Suprapubic skin (tissue), 4 donors: ENCODE results near the gene FAM200C. TPM values are rescaled to one million over a fixed set of nuclear protein-coding genes. Genes with fewer than 3 reads are reported as not detected.
A peak's percentile ranks its signal among the peaks of the same experiment; 100 is the strongest.

Experiments
- DNase-seq, 2 donors: peaks; one replicate each; pipeline ENCODE4 v3.0.0-alpha.2; 2019; ENCODE audit warnings: low spot score in 2 of 2
- H3K27ac ChIP-seq: fragments of 200-600 bp; sonication (generic); one replicate; pipeline ENCODE4 v1.5.1; 2019
- H3K27me3 ChIP-seq: fragments of 200-600 bp; sonication (generic); one replicate; pipeline ENCODE4 v1.5.1; 2019
- H3K36me3 ChIP-seq: fragments of 200-600 bp; sonication (generic); one replicate; pipeline ENCODE4 v1.5.1; 2019
- H3K4me1 ChIP-seq: fragments of 200-600 bp; sonication (generic); one replicate; pipeline ENCODE4 v1.5.1; 2019
- H3K4me3 ChIP-seq: fragments of 200-600 bp; sonication (generic); one replicate; pipeline ENCODE4 v1.5.1; 2019; ENCODE audit warnings: mild to moderate bottlenecking
- H3K9me3 ChIP-seq: fragments of 200-600 bp; sonication (generic); one replicate; pipeline ENCODE4 v1.5.1; 2019
- CTCF ChIP-seq, 2 donors: fragments of 200-600 bp in 1 of 2; fragments of 450-650 bp in 1 of 2; sonication (generic) in 1 of 2; IDR thresholded peaks; one replicate each; pipeline ENCODE4 v1.5.1; 2016 to 2019; ENCODE audit warnings: antibody characterized with exemption in 2 of 2, mild to moderate bottlenecking in 1 of 2, moderate library complexity in 1 of 2
- EP300 ChIP-seq: sonication (generic); formaldehyde crosslinking; IDR thresholded peaks from one replicate; pipeline ENCODE4 v1.6.1; 2017; ENCODE audit warnings: antibody characterized with exemption
- POLR2A ChIP-seq, 2 donors: fragments of 450-650 bp; IDR thresholded peaks; one replicate each; pipeline ENCODE4 v1.6.1; 2017; ENCODE audit warnings: antibody characterized with exemption in 2 of 2, mild to moderate bottlenecking in 2 of 2, moderate library complexity in 2 of 2
- POLR2AphosphoS5 ChIP-seq, 3 donors: sonication (generic); formaldehyde crosslinking; IDR thresholded peaks; one replicate each; pipeline ENCODE4 v1.6.1; 2017; ENCODE audit warnings: antibody characterized with exemption in 3 of 3
- WGBS: methylation state at CpG from one replicate; pipeline ENCODE4 v1.1.5; 2018; 5-methylcytosine and 5-hydroxymethylcytosine counted together
- total RNA-seq, 4 donors: library from RNA; depleted of rRNA; stranded (reverse); fragments of >200 nt; gene quantifications; one replicate each; pipeline ENCODE4 v1.1.0, GENCODE V29; 2016

FAM200C gene
- total RNA-seq, 4 donors from 2014 or later: 0.57 to 3.9 (median 1.2) TPM

- WGBS: 39% methylated on average over 11 of the region's 11 CpGs
These were observed 19.8 kb upstream of the FAM200C start for GRCh38 chr5:160419458-160420330.

GRCh38 chr5:160418561-160419457, 19.0 kb upstream of the FAM200C start, which contains the start of gene SLU7:
Gene SLU7, minus strand, starts transcription at chr5:160419081. Its CDS starts 3,787 bp downstream, at chr5:160415294.
- DNase-seq: peak; percentile 97
- no peaks in the 10 kb centered on the region for H3K27me3 ChIP-seq
- no peaks in the 10 kb centered on the region for H3K9me3 ChIP-seq
- peak within 1 kb of the TSS; percentile 72 for H3K4me3 ChIP-seq
- TF ChIP-seq CTCF (IDR thresholded peaks at IDR 0.05) (no peak), EP300 (no peak), POLR2A (IDR thresholded peaks at IDR 0.05) (peak; percentile 44 to 76), POLR2AphosphoS5 (IDR thresholded peaks at IDR 0.05) (peak; percentile 37 to 78 (median 44))
- peaks cover 58% of the 10 kb centered on the region for H3K4me1 ChIP-seq
- peak within 1 kb of the TSS; percentile 86 for H3K27ac ChIP-seq
- H3K36me3 ChIP-seq: peaks cover 18% of the 10 kb centered on the region
- under 1% methylated on average over 46 of the region's 48 CpGs for WGBS

More at GRCh38 chr5:160419458-160420330, 19.8 kb upstream of the FAM200C start:
- no peaks in the 10 kb centered on the region for H3K9me3 ChIP-seq
- no peak for TF ChIP-seq EP300
- TF ChIP-seq POLR2AphosphoS5 (IDR thresholded peaks at IDR 0.05): no peak
- TF ChIP-seq CTCF (IDR thresholded peaks at IDR 0.05): no peak
- TF ChIP-seq POLR2A (IDR thresholded peaks at IDR 0.05): no peak
- H3K27ac ChIP-seq: peak overlapping the region; percentile 86
- H3K4me1 ChIP-seq: peaks cover 59% of the 10 kb centered on the region
- no peaks in the 10 kb centered on the region for H3K27me3 ChIP-seq
- H3K36me3 ChIP-seq: peaks cover 10% of the 10 kb centered on the region
- no peak for DNase-seq
- peak overlapping the region; percentile 72 for H3K4me3 ChIP-seq

GRCh38 chr5:160398806-160399205, 1.0 kb downstream of the FAM200C start:
- Histone ChIP-seq H3K27me3 (no peaks in the 10 kb centered on the region), H3K36me3 (peaks cover 24% of the 10 kb centered on the region), H3K9me3 (no peaks in the 10 kb centered on the region), H3K27ac (no peak overlapping the region), H3K4me1 (peaks cover 18% of the 10 kb centered on the region), H3K4me3 (peak overlapping the region; percentile 74)
- no peak for TF ChIP-seq EP300
- no peak for TF ChIP-seq CTCF (IDR thresholded peaks at IDR 0.05)
- TF ChIP-seq POLR2A (IDR thresholded peaks at IDR 0.05): no peak
- TF ChIP-seq POLR2AphosphoS5 (IDR thresholded peaks at IDR 0.05): no peak
- WGBS: 39% methylated on average over 4 of the region's 4 CpGs
- no peak for DNase-seq

GRCh38 chr5:160397492-160397891, 2.4 kb downstream of the FAM200C start:
- peaks cover 11% of the 10 kb centered on the region for H3K36me3 ChIP-seq
- H3K9me3 ChIP-seq: no peaks in the 10 kb centered on the region
- no peak overlapping the region for H3K4me3 ChIP-seq
- WGBS: 92% methylated on average over 1 of the region's 1 CpG
- H3K27ac ChIP-seq: no peak overlapping the region
- H3K27me3 ChIP-seq: no peaks in the 10 kb centered on the region
- H3K4me1 ChIP-seq: peaks cover 18% of the 10 kb centered on the region
- TF ChIP-seq POLR2A (IDR thresholded peaks at IDR 0.05) (no peak), EP300 (no peak), POLR2AphosphoS5 (IDR thresholded peaks at IDR 0.05) (no peak), CTCF (IDR thresholded peaks at IDR 0.05) (no peak)
- DNase-seq: no peak
